Measurements from ENCODE around the gene LRRC71. TPM values are rescaled to one million over a fixed set of nuclear protein-coding genes. Genes with fewer than 3 reads are reported as not detected.

The LRRC71 gene
- total and polyA plus RNA-seq, 10 of the 15 experiments (the other 5 are each of a cell fraction or from before 2014, with no cell fraction given), result not detected

DNA sequence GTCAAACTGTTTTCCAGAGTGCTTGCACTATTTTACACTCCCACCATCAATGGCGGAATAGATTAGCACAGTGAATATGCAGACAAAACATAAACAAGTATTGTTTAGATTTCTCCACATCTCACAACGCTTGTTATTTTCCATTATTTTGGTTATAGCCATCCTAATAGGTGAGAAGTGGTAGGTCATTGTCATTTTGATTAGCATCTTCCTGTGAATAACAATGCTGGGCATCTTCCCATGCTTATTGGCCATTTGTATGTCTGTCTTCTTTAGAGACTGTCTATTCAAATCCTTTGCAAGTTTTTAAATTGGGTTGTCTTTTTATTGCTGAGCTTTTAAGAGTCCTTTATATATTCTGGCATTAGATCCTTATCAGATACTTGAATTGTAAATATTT is 54.7 kb downstream of the LRRC71 start:
- no TSS peak for BruUV-seq (replicated peaks)
- in situ Hi-C loops (cut with MboI), result no loop called here
- WGBS (ENCODE audit: insufficient coverage, insufficient replicate concordance, low lambda C conversion rate, missing lambda C conversion rate), result 43% methylated on average over 2 of the region's 2 CpGs

GRCh38 chr1:156980551-156980950 is 60.1 kb downstream of the LRRC71 start:
- intact Hi-C loops (cut with micrococcal nuclease; ENCODE audit: unreplicated experiment), result no loop called here
- Histone ChIP-seq H3K4me1 (ENCODE audit: control insufficient read depth, insufficient read depth, low read length) (no peaks in the 10 kb centered on the region), H4K20me1 (ENCODE audit: control insufficient read depth, insufficient read depth) (no peaks in the 10 kb centered on the region), H3K27ac (ENCODE audit: control insufficient read depth, insufficient read depth) (no peak overlapping the region), H2AFZ (ENCODE audit: control insufficient read depth, low read depth, low read length) (no peak overlapping the region), H3K27me3 (replicated peaks in 1 of 2; ENCODE audit: control insufficient read depth in 2 of 2, insufficient read depth in 2 of 2, low read length in 1 of 2) (no peaks in the 10 kb centered on the region), H3K4me3 (no peak overlapping the region), H3K9ac (ENCODE audit: control insufficient read depth, insufficient read depth, low read length) (no peak overlapping the region), H3K4me2 (ENCODE audit: control insufficient read depth, insufficient read depth) (no peak overlapping the region), H3K9me3 (replicated peaks; ENCODE audit: control insufficient read depth, insufficient read depth, low read length) (no peaks in the 10 kb centered on the region), H3K36me3 (ENCODE audit: control insufficient read depth in 2 of 2, insufficient read depth in 2 of 2, low read length in 1 of 2) (peaks cover 0 to 7% of the 10 kb centered on the region in 2 experiments; a peak in 2 of 4 replicates), H3K79me2 (ENCODE audit: control insufficient read depth, insufficient read depth, low read length) (no peaks in the 10 kb centered on the region)
- no peak for DNase-seq (ENCODE audit: low read depth, low spot score)
- no TSS peak for BruUV-seq (replicated peaks)
- no peak for ATAC-seq
- in situ Hi-C loops (cut with MboI), result no loop called here
- RAD21 ChIA-PET (ENCODE audit: unreplicated experiment), result interaction anchor here (1.1 to 1.5 kb wide), 3 partner anchors 29 to 94 kb away, joined by 3 to 4 read pairs (median 3); no protein-coding TSS in a partner anchor
- POLR2A ChIA-PET, result no interaction called here
- WGBS (ENCODE audit: insufficient coverage, insufficient replicate concordance, low lambda C conversion rate, missing lambda C conversion rate), result 72% methylated on average over 4 of the region's 4 CpGs
- SMC1A ChIA-PET (ENCODE audit: uncharacterized antibody, unreplicated experiment), result interaction anchor here (1.5 kb wide), 1 partner anchor 174 kb away, joined by 3 read pairs; no protein-coding TSS in a partner anchor
- CTCF ChIA-PET, result interaction anchor here (0.6 to 1.9 kb wide), 3 partner anchors 94 to 523 kb away, joined by 3 to 11 read pairs (median 3); no protein-coding TSS in a partner anchor
- FAIRE-seq, result no peak
- TF ChIP-seq, protein P1, sequence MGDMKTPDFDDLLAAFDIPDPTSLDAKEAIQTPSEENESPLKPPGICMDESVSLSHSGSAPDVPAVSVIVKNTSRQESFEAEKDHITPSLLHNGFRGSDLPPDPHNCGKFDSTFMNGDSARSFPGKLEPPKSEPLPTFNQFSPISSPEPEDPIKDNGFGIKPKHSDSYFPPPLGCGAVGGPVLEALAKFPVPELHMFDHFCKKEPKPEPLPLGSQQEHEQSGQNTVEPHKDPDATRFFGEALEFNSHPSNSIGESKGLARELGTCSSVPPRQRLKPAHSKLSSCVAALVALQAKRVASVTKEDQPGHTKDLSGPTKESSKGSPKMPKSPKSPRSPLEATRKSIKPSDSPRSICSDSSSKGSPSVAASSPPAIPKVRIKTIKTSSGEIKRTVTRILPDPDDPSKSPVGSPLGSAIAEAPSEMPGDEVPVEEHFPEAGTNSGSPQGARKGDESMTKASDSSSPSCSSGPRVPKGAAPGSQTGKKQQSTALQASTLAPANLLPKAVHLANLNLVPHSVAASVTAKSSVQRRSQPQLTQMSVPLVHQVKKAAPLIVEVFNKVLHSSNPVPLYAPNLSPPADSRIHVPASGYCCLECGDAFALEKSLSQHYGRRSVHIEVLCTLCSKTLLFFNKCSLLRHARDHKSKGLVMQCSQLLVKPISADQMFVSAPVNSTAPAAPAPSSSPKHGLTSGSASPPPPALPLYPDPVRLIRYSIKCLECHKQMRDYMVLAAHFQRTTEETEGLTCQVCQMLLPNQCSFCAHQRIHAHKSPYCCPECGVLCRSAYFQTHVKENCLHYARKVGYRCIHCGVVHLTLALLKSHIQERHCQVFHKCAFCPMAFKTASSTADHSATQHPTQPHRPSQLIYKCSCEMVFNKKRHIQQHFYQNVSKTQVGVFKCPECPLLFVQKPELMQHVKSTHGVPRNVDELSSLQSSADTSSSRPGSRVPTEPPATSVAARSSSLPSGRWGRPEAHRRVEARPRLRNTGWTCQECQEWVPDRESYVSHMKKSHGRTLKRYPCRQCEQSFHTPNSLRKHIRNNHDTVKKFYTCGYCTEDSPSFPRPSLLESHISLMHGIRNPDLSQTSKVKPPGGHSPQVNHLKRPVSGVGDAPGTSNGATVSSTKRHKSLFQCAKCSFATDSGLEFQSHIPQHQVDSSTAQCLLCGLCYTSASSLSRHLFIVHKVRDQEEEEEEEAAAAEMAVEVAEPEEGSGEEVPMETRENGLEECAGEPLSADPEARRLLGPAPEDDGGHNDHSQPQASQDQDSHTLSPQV (IDR thresholded peaks at IDR 0.05), result no peak
- TF ChIP-seq PKNOX1 (IDR thresholded peaks at IDR 0.05), result no peak
- TF ChIP-seq ZNF622 (IDR thresholded peaks at IDR 0.05), result no peak
- no peak for TF ChIP-seq RFX5 (IDR thresholded peaks at IDR 0.05; ENCODE audit: low read depth, low read length)
- no peak for TF ChIP-seq TCF12 (IDR thresholded peaks at IDR 0.05; ENCODE audit: low read depth, low read length)
- TF ChIP-seq EGR1 (IDR thresholded peaks at IDR 0.05; ENCODE audit: borderline replicate concordance in 1 of 2, low read depth in 2 of 2, low read length in 2 of 2), result no peak
- TF ChIP-seq BCL3 (IDR thresholded peaks at IDR 0.05; ENCODE audit: borderline replicate concordance, insufficient read depth, low read depth, low read length, poor library complexity, severe bottlenecking), result no peak
- no peak for TF ChIP-seq POU2F2 (IDR thresholded peaks at IDR 0.05; ENCODE audit: borderline replicate concordance, low read depth, low read length)

More for the DNA sequence above, 54.7 kb downstream of the LRRC71 start:
- peaks cover 0 to 7% of the 10 kb centered on the region in 2 experiments; a peak in 3 of 4 replicates for H3K36me3 ChIP-seq (ENCODE audit: control insufficient read depth in 2 of 2, insufficient read depth in 2 of 2, low read length in 1 of 2)
- H3K9ac ChIP-seq (ENCODE audit: control insufficient read depth, insufficient read depth, low read length), result no peak overlapping the region
- TF ChIP-seq TCF7 (IDR thresholded peaks at IDR 0.05; ENCODE audit: borderline replicate concordance), result no peak
- H4K20me1 ChIP-seq (ENCODE audit: control insufficient read depth, insufficient read depth), result no peaks in the 10 kb centered on the region
- ChIA-PET POLR2A (interaction anchor here (0.6 kb wide), 1 partner anchor 82 kb away, joined by 5 read pairs; no protein-coding TSS in a partner anchor), CTCF (interaction anchor here (1.7 kb wide), 1 partner anchor 99 kb away, joined by 4 read pairs; no protein-coding TSS in a partner anchor), SMC1A (ENCODE audit: uncharacterized antibody, unreplicated experiment) (no interaction called here), RAD21 (ENCODE audit: unreplicated experiment) (no interaction called here)
- no peak overlapping the region for H2AFZ ChIP-seq (ENCODE audit: control insufficient read depth, low read depth, low read length)
- no peaks in the 10 kb centered on the region for H3K27me3 ChIP-seq (replicated peaks in 1 of 2; ENCODE audit: control insufficient read depth in 2 of 2, insufficient read depth in 2 of 2, low read length in 1 of 2)
- intact Hi-C loops (cut with micrococcal nuclease; ENCODE audit: unreplicated experiment), result no loop called here
- no peak overlapping the region for H3K4me3 ChIP-seq
- H3K27ac ChIP-seq (ENCODE audit: control insufficient read depth, insufficient read depth), result no peak overlapping the region
- H3K4me2 ChIP-seq (ENCODE audit: control insufficient read depth, insufficient read depth), result no peak overlapping the region
- H3K4me1 ChIP-seq (ENCODE audit: control insufficient read depth, insufficient read depth, low read length), result no peaks in the 10 kb centered on the region
- FAIRE-seq, result no peak
- DNase-seq (ENCODE audit: low read depth, low spot score), result no peak
- no peaks in the 10 kb centered on the region for H3K9me3 ChIP-seq (replicated peaks; ENCODE audit: control insufficient read depth, insufficient read depth, low read length)
- H3K79me2 ChIP-seq (ENCODE audit: control insufficient read depth, insufficient read depth, low read length), result no peaks in the 10 kb centered on the region
- ATAC-seq, result no peak

All from GM12878 (cell line).